Liver (tissue), 9 donors: Measurements from ENCODE around the gene NFKBIB. TPM values are rescaled to one million over a fixed set of nuclear protein-coding genes. Genes with fewer than 3 reads are reported as not detected.

Experiments used
- DNase-seq: peaks from one replicate; pipeline ENCODE4 v3.0.0-alpha.2; 2017; ENCODE audit warnings: low spot score
- H3K27ac ChIP-seq, 2 donors: one replicate each; pipeline ENCODE4 v1.7.0; 2013; ENCODE audit warnings: inconsistent platforms in 2 of 2, low read length in 2 of 2, control low read depth in 1 of 2, low read depth in 1 of 2, mild to moderate bottlenecking in 1 of 2
- H3K27me3 ChIP-seq, 4 donors: one replicate each; pipeline versions ENCODE4 v1.6.1 to v1.7.0; 2013; ENCODE audit warnings: low read length in 3 of 4, inconsistent platforms in 1 of 4, mild to moderate bottlenecking in 1 of 4, moderate library complexity in 1 of 4; ENCODE audit not compliant: control insufficient read depth in 4 of 4, insufficient read depth in 4 of 4
- H3K36me3 ChIP-seq, 4 donors: one replicate each; pipeline versions ENCODE4 v1.6.1 to v1.7.0; 2013; ENCODE audit warnings: low read length in 3 of 4, mild to moderate bottlenecking in 3 of 4, low read depth in 1 of 4, moderate library complexity in 1 of 4; ENCODE audit not compliant: control insufficient read depth in 4 of 4, insufficient read depth in 3 of 4
- H3K4me1 ChIP-seq, 4 donors: one replicate each; pipeline versions ENCODE4 v1.6.1 to v1.7.0; 2013; ENCODE audit warnings: low read length in 3 of 4, mild to moderate bottlenecking in 3 of 4, moderate library complexity in 1 of 4; ENCODE audit not compliant: control insufficient read depth in 4 of 4, insufficient read depth in 4 of 4
- H3K4me3 ChIP-seq, 3 donors: one replicate each; pipeline versions ENCODE4 v1.6.1 to v1.7.0; 2013; ENCODE audit warnings: low read length in 3 of 3, control low read depth in 1 of 3, low read depth in 1 of 3, mild to moderate bottlenecking in 1 of 3
- H3K9ac ChIP-seq, 2 donors: one replicate each; pipeline ENCODE4 v1.7.0; 2013; ENCODE audit warnings: low read length in 2 of 2, mild to moderate bottlenecking in 2 of 2, moderate library complexity in 2 of 2, control low read depth in 1 of 2, low read depth in 1 of 2
- H3K9me3 ChIP-seq, 4 donors: one replicate each; pipeline versions ENCODE4 v1.6.1 to v1.7.0; 2013; ENCODE audit warnings: low read length in 3 of 4; ENCODE audit not compliant: control insufficient read depth in 4 of 4
- CTCF ChIP-seq: fragments of 150-350 bp; IDR thresholded peaks from 2 replicates; pipeline ENCODE4 v1.5.1; 2017; ENCODE audit warnings: improper control_type of control experiment, low read depth, low read length; ENCODE audit not compliant: missing input control
- EGR1 ChIP-seq, 2 donors: IDR thresholded peaks; 2 replicates each; pipeline ENCODE4 v1.6.1; 2016 to 2018; ENCODE audit warnings: antibody characterized with exemption in 2 of 2, low read depth in 2 of 2
- FOXA1 ChIP-seq: IDR thresholded peaks from 2 replicates; pipeline ENCODE4 v1.6.1; 2016; ENCODE audit warnings: antibody characterized with exemption
- FOXA2 ChIP-seq: IDR thresholded peaks from 2 replicates; pipeline ENCODE4 v1.6.1; 2016; ENCODE audit warnings: antibody characterized with exemption
- GABPA ChIP-seq, 2 donors: IDR thresholded peaks in 1 of 2; conservative IDR thresholded peaks in 1 of 2; 2 replicates each; pipeline ENCODE4 v1.6.1; 2016; ENCODE audit warnings: antibody characterized with exemption in 2 of 2, mild to moderate bottlenecking in 1 of 2, moderate library complexity in 1 of 2
- HNF4A ChIP-seq, 2 donors: conservative IDR thresholded peaks; 2 replicates each; pipeline ENCODE4 v1.6.1; 2016; ENCODE audit warnings: antibody characterized with exemption in 2 of 2, mild to moderate bottlenecking in 2 of 2
- HNF4G ChIP-seq: IDR thresholded peaks from 2 replicates; pipeline ENCODE4 v1.6.1; 2016; ENCODE audit warnings: antibody characterized with exemption
- JUND ChIP-seq, 2 donors: IDR thresholded peaks; 2 replicates each; pipeline ENCODE4 v1.6.1; 2016; ENCODE audit warnings: antibody characterized with exemption in 2 of 2
- MAX ChIP-seq: IDR thresholded peaks from 2 replicates; pipeline ENCODE4 v1.6.1; 2016; ENCODE audit warnings: antibody characterized with exemption
- NR2F2 ChIP-seq: IDR thresholded peaks from 2 replicates; pipeline ENCODE4 v1.6.1; 2016; ENCODE audit warnings: antibody characterized with exemption
- RAD21 ChIP-seq, 2 donors: IDR thresholded peaks; 2 replicates each; pipeline ENCODE4 v1.6.1; 2016; ENCODE audit warnings: antibody characterized with exemption in 2 of 2, mild to moderate bottlenecking in 2 of 2
- REST ChIP-seq: IDR thresholded peaks from 2 replicates; pipeline ENCODE4 v1.6.1; 2016; ENCODE audit warnings: antibody characterized with exemption, mild to moderate bottlenecking
- RXRA ChIP-seq, 2 donors: IDR thresholded peaks; 2 replicates each; pipeline ENCODE4 v1.6.1; 2017 to 2018; ENCODE audit warnings: antibody characterized with exemption in 2 of 2, mild to moderate bottlenecking in 1 of 2
- SP1 ChIP-seq: IDR thresholded peaks from 2 replicates; pipeline ENCODE4 v1.6.1; 2018; ENCODE audit warnings: antibody characterized with exemption, mild to moderate bottlenecking
- TAF1 ChIP-seq: conservative IDR thresholded peaks from 2 replicates; pipeline ENCODE4 v1.6.1; 2016; ENCODE audit warnings: antibody characterized with exemption, mild to moderate bottlenecking
- YY1 ChIP-seq: IDR thresholded peaks from 2 replicates; pipeline ENCODE4 v1.6.1; 2016; ENCODE audit warnings: antibody characterized with exemption, mild to moderate bottlenecking
- ZBTB33 ChIP-seq: IDR thresholded peaks from 2 replicates; pipeline ENCODE4 v1.6.1; 2016; ENCODE audit warnings: antibody characterized with exemption
- WGBS: extraction: QIAGEN DNeasy Blood & Tissue Kit; methylation state at CpG from one replicate; pipeline ENCODE4 v1.1.7; 2013; 5-methylcytosine and 5-hydroxymethylcytosine counted together
- polyA plus RNA-seq, 2 donors: library from polyadenylated mRNA; stranded (reverse) in 1 of 2; unstranded in 1 of 2; fragments of 200-250 nt in 1 of 2; fragments of >200 nt in 1 of 2; fragmentation: Nextera tagmentation in 1 of 2; extraction: Ambion mirVana in 1 of 2; gene quantifications; one replicate each; pipeline versions ENCODE4 v1.2.1 to v1.2.3, GENCODE V29; 2013 to 2015
- total RNA-seq, 2 donors: library from RNA; depleted of rRNA; stranded (reverse); fragments of >200 nt; gene quantifications; one replicate each; pipeline ENCODE4 v1.2.3, GENCODE V29; 2014
- donor health status: healthy.
- donor health status: healthy.
- donor health status: healthy.
- donor health status: healthy.
- donor health status: healthy.

Gene NFKBIB
- total and polyA plus RNA-seq, 4 donors, result 8.0 to 25.4 (median 14.9) TPM

GRCh38 chr19:38952395-38953165 is 52.8 kb downstream of the NFKBIB start:
- Histone ChIP-seq H3K27me3 (no peaks in the 10 kb centered on the region), H3K27ac (no peak overlapping the region), H3K36me3 (peaks cover 0 to 11% (median 2%) of the 10 kb centered on the region in 4 donors)

More at GRCh38 chr19:38952395-38953165, 52.8 kb downstream of the NFKBIB start:
- H3K9ac ChIP-seq, result no peak overlapping the region
- no peak for DNase-seq
- TF ChIP-seq CTCF (peak; percentile 40), HNF4A (conservative IDR thresholded peaks at IDR 0.05) (peak in 1 of 2 donors; percentile 21), NR2F2 (no peak), HNF4G (no peak), RXRA (IDR thresholded peaks at IDR 0.05) (peak in 1 of 2 donors; percentile 41), YY1 (no peak), GABPA (IDR thresholded peaks at IDR 0.05 in 1 of 2, conservative IDR thresholded peaks at IDR 0.05 in 1 of 2) (no peak), MAX (no peak), TAF1 (no peak), ZBTB33 (no peak), FOXA2 (no peak), EGR1 (IDR thresholded peaks at IDR 0.05; ENCODE audit: low read depth in 2 of 2) (no peak), REST (no peak), JUND (IDR thresholded peaks at IDR 0.05) (peak in 1 of 2 donors; percentile 15), FOXA1 (no peak), SP1 (peak; percentile 26), RAD21 (IDR thresholded peaks at IDR 0.05) (peak; percentile 77)
- peaks cover 1 to 25% (median 17%) of the 10 kb centered on the region in 4 donors for H3K4me1 ChIP-seq
- H3K9me3 ChIP-seq, result no peaks in the 10 kb centered on the region
- no peak overlapping the region for H3K4me3 ChIP-seq
- WGBS, result 43% methylated on average over 13 of the region's 13 CpGs
